NCI-H82 (cell line): Measurements from ENCODE around the gene CNTN4.
"Not testable (repeated sequence)": the region's sequence is repeated elsewhere in the genome, so short reads cannot be mapped to it uniquely, and the experiment has no call there.

Experiments used
- DNase-seq: peaks from one replicate; lab custom pipeline; 2025; lab: John Stamatoyannopoulos, UW

The CNTN4 gene

DNA sequence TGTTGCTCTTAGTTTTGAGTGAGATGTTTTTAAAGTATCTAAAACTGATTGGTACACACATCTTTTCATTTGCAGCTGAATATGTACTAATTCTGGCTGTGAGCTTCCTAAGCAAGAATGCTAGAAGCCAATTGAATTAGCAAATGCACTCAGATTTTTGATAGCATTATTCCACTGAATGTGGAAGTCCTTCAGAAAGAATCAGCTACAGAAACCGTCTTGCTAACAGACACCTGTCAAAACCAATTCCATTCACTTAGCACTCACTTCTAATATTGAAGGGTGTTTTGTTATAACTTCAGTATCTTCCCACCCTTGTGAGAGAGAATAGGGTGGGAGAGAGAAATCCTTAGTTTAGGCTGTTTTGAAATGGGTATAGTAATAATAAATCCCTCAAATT, 693.8 kb downstream of the CNTN4 start:
- no peak for DNase-seq

DNA sequence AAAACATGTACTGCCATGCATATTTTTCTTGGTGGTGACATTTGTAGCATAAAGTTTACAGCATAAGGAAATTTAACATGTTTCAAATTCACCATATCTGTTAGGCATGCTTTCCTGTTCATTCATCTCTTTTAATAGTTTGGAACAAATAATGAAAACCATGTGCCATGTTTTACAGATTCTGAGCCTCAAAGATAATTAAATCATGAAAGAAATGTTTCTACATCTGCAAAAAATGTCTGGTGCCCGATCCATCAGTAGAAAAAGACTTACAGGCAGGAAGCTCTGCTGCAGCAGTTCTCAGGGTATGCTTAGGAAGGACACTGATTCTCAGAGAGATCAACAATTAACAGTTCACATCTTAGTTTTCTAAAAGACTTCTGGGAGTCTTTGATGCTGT, 695.3 kb downstream of the CNTN4 start:
- DNase-seq = no peak

DNA sequence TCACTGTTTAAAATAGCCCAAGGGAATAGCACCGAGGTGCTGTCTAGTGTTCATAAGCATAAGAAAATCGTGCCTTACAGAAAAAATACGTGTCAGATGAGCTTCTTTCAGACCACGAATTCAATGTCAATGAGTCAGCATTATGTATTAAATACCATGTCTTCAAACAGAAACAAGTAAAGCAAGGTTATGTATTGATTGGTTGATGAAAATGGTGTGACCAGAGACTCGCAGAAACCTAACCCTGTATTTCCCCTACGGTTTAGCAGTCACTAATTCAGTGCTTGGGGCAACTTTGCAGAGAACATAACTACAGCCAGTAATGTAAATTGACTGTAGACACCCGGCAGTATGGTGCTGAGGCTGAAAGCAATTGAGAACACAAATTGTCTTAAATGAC, 703.8 kb downstream of the CNTN4 start:
- no peak for DNase-seq

DNA sequence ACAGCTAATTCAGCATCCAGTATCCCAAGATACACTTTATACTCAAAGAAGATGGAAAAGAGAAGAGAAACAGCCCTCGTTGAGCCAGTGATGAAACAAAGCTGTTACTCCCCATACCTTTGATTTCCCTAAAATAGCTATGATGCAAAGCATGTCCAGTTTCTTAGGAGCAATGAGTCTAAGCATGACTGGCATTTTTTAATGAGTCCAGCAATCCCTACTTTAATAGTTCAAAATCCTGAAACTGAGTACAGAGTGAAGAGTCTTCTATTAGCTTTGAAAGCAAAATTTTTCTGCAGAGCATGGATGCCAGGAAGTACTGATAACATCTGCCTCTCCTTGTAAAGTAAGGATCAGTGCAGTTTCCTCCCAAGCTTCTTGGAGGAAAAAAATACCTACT, 708.8 kb downstream of the CNTN4 start:
- DNase-seq = no peak

DNA sequence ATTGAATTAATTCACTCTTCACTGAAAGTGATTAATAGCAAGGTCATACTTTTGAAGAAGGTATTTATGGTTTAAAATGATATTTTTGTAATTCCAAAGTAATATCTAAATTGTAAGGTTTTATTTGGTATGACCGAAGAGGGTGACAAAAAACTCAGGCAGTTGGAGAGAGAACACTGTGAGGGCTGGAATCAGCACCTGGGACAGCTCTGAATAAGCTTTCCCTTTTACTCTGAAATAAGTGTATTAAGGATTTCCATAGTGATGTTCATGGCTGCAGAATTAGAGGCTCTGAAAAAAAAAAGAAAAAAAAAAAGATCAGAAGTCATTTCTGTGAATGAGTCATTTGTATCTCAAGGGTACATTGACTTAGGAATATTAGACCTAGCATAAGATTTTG, 712.1 kb downstream of the CNTN4 start:
- DNase-seq = no peak

DNA sequence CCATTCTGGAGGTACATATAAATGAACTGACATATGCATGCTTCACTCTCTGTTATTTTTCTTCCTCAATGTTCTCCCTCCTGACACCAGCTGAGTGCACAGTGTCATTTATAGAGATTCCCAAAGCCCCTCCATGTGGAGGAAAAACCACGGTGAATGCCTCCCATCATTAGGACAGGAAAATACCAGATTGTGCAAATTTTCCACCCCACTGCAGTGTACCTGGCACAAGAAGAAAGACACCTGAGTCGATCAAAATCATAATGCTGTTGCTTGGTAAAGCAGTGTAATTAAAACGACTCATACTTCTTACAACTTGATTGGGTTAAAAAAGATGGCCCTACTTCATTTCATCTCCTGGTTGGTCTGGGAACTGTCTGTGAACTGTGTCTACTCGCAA, 720.9 kb downstream of the CNTN4 start:
- DNase-seq = no peak

DNA sequence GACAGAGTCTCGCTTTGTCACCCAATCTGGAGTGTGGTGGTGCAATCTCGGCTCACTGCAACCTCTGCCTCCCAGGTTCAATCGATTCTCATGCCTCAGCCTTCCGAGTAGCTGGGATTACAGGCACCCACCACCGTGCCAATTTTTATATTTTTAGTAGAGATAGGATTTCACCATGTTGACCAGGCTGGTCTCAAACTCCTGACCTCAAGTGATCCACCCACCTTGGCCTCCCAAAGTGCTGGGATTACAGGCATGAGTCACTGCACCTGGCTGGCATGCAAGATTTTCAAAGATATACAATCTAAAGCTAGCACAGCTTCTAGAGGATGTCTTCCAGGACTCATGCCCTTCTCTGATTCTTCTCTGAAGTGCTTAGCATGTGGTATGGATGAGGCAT, 722.3 kb downstream of the CNTN4 start:
- DNase-seq = not testable (repeated sequence)

DNA sequence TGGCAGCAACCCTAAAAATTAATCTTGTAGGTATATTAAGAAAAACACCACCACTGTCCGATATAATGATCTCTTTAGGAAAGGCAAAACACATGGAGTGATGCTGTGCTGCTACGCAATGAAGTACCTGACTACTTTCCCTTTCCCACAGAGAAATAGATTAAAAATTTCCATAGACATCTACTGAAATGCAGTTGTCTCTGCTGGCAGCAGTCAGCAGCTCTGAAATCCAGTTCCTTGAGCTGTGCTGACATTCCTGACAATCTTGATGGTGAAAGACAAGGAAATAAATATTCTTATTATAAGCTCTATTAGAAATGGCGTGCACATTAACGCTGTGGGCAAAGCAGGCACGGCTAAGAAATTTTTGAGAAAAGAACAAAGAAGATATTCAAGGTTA, 723.9 kb downstream of the CNTN4 start:
- DNase-seq = no peak

DNA sequence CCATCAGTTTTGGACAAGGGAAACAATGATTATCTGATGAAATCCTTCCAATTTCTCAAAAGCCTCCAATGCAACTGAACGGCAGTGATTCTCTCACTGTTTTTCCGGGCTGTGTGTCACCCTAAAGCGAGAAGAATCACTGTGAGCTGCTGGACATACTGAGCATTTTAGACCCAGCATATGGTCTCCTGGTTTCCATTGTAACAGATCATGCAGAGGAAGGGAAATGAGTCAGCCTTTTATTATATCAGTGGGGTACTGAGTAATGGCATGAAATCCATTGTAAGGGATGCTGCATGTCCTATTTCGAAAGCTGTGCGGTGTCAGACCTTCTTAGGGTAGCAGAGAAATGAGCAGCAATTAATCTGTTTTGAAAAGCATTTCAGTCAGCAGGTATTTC, 724.4 kb downstream of the CNTN4 start:
- DNase-seq = no peak

DNA sequence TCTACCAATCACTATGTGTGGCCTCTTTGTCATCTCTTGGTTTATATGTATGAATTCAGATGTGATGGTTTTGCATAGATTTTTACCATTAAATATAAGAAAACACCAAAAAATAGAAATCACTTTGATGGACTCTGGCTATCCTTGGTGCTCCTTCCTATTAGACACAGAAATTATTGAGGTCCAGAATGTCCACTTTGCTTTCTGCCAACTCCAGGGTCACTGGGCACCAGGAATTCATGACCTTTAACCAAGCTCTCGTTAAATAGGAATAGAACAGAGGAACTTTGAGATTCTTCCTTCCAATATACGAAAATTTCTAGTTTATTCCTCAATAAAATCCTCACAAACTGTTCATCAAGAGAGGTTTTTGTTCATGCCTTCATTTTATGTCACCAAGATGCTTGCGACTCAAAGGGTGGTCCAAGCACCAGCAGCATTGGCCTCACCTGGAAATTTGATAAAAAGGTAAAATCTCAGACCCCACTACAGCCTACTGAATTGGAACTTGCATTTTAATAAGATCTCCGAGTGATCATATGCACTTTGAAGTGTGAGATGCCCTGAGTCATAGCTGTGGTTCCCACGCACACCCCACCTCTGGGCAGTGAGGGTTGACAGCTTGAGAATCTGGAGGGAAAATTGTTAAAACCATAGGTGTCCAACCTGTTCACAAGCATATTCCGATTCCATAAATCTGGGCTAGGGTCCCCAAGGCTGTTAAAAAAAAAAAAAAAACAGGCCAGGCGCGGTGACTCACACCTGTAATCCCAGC, 725.0 kb downstream of the CNTN4 start:
- DNase-seq = no peak

DNA sequence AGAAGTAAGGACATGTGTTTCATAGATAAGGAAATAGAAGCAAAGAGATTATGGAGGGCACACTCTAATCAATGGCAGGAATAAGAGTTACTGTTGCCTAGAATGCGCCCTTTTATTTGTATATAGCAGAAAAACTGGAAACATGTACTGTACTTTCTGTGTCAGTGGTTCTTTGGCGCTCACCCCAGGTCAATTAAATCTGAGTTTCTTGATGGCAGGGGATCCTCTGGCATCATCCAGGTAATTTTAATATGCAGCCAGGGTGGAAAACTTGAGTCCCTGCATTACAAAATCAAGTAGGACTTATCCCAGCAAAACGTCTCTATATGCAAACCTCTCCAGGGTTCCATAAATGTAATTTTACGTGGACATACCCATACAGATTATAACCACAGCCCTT, 727.4 kb downstream of the CNTN4 start:
- no peak for DNase-seq

DNA sequence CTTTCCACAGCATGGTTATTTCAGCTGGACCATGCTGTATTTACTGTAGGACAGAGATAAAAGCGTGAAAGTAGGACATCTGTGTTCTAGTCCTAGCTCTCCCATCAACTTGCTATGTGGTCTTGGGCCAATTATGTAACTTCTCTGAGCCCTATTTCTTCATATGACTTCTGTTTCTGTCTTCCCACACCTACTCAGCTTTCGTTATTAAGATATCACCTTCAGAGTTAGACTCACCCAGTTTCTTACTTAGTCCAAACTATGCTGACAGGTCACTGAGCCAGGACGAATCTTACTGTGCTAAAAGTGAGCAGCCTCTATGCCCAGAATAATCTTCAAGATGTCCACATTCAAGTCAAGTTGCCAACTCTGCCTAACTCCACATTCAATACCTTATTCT, 727.8 kb downstream of the CNTN4 start:
- no peak for DNase-seq

DNA sequence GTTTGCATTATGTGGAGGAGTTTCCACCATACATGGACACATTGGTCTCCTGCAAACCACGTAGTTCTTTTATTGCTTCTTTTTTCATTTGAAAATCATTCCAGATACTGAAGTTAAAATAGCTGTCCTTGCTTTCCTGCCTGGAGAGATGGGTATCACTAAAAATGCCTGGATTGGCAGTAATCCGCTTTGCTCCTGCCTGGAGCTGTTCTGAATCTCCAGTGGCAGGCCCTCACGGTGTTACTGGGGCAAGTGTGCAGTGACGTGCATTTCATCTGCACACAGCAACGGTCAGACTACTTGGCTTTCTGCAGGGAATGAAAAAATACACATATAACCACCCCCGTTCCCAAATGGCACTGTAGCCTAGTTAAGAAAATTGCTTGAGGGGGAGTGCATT, 738.6 kb downstream of the CNTN4 start:
- peak; percentile 33 for DNase-seq

DNA sequence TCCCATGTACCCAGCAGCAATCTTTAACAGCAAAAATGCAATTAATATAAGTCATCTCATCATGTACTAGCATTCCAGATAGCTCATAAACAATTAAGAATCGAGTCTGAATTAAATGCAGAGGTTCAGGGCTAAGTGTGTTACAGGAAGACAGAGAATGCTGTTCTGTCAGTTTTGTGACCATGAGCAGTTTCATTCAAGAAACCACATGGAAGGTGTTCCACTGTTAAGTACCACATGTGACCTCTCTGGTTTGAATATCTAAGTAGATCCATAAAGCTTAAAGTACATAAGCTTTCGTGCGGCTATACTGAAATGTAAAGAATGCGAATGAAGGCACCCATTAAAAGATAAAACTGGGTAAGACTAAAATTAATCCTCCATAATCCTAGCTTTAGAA, 739.2 kb downstream of the CNTN4 start:
- DNase-seq = peak; percentile 66

DNA sequence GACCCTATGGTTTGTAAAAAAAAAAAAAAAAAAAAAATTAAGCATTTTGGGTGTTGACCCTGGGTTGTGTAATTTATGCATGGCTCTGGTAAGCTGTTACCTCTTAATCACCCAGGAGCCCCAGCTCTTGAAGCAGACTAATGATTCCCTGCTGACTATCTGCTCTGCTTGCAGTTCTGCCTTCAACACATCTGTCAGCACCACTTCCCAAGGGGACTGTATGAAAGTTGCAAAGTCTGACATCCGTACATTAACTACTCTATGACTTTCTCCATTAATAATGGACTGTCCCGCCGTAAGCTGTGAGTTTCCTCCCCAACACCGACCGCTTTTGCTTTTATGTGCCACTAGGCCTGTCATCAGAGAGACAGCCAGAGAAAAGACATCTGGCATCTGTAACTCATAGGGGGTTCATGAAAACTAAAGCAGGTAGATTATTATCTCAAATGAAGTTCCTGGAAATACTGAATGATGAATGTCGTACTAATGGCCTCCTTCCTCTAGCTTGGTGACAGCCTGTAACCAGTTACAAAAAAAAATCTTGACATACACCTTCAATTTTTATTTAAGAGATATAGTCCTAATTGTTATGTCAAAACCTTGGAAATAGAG, 740.0 kb downstream of the CNTN4 start:
- DNase-seq = peak; percentile 62

DNA sequence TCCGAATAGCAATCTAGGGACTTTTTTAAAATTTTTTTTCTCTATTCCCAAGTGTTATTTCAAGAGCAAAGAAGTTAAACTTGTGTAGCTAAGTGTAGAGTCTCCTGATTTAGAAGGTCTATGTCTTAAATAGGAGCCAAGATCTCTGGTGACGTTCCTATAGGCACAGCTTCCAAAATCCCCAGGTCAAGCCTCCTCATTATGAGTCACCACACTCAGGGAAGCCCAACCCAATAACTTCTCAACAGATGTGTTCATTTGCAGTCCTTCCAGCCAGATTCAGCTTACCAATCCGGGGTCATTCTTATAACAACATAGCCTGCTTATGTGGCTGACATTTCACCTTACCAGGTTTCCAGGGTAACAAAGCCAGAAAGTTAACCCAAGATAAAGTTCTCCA, 741.2 kb downstream of the CNTN4 start:
- DNase-seq = peak; percentile 4

DNA sequence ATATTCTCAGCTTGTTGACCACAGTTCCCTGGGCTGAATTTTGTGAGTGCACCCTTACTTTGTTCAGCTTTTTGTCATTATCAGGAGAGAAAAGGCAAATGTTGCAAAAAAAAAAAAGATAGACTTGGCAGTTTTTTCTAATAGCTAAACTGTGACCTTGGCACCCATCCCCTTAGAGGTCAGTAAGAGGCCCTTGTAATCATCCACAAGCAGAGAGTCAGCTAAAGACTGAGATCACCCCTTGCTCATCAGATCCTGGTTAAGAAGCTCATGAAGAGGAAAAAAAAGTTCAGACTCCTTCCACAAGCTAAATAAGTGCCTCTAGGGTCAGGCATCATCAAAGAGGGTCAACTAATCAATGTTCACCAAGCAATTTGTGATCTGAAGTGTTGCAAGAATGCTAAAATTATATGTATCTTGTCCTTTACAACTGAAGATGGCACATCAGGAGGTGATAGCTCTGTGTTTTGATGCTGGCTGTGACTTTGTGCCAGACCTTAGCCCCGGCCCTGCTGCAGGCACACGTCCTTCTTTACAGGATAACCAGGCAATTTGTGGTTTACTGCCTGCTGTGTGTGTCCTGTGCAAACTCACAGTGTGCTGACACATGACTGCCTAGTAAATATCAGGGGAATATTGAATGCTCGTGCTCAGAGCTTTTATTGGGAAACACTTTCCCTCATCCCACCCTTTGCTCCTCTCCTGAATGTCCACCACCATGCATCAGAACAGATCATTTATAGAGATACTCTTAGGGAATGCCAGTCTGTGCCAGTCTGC, 748.6 kb downstream of the CNTN4 start:
- DNase-seq = no peak

DNA sequence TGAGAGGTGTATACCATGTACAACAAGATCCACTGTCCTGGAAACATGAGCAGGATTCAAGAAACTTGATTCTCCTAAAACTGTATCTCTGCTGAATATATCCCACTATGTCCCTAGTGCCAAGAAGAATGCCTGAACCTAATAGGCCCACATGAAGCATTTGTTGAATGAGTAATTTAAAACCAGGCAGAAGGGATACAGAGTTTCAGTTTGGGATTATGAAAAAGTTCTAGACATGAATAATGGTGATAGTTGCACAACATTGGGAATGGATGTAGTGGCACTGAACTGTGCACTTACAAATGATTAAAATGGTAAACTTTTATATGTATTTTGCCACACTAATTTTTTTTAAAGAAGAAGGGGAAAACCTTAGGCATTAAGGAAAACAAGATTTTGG, 750.4 kb downstream of the CNTN4 start:
- no peak for DNase-seq

DNA sequence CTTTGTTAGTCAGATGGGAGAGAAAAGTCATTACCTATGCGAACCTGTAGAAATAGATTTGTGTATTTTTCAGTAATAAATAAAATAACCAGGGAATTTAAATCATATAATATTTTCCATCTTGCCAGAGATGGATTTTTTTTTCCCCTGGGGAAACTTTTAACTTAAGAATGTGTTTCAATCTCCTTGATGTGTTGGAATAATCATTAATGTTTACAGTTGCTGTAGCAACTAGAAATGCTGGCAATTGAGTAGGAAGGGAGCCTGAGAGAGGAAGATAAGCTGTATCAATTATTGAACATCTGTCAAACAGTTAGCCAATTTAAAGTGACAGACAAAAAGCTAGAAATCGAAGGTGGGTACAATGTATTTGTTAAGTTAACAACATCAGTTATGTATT, 752.0 kb downstream of the CNTN4 start:
- DNase-seq = peak; percentile 49

DNA sequence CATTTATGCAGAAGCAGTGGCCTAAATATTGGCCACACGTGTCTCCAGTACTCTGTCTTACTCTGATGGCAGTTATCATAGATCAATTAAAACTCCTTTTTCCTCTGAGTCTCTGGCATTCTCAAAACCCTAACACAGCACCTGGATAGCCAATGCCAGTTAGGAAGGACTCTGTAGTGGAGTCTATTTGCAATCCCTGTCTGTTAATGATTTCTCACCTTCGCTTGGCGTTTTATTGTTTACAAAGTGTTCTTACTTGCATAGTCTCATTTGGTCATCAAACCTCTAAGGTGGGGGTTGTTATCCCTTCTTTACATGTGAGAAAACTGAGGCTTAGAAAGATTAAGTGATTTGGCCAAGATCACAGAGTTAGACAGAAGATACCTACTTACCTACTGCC, 752.7 kb downstream of the CNTN4 start:
- DNase-seq = peak; percentile 53

DNA sequence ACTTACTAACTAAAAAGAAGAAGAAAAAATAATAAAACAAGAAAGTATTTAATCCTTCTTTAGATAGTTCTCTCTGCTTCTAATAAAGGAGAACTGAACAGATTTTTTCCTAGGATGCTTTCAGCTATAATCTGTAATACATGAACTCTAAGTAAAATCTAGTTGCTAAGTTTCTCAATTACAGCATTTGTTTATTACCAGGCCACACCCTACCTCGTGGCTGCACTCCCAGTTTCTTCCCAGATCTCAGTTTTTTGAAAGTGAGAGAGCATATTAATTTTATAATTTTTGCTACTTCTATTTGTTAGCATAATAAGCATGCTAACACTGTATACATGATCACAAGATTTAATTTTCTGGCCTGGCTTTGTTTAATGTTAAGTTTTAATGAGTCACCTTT, 753.2 kb downstream of the CNTN4 start:
- DNase-seq = no peak

DNA sequence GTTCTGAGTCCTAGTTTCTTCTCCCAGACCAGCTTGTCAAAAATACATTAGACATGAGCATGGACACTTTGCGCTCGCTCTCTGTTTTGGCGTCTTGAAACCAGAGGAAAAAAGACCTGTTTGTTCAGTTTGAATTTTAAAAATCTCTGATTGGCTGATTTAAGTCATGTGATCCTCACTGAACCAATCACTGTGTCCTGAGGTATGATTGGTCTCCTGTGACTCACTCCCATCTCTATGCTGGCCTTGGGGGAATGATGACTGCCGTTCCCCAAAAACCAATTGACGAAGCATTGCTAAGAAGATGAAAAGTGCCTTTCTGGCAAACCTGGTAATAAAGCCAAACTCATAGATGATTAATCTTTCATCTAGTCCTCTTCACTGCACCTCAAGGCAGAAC, 755.0 kb downstream of the CNTN4 start:
- DNase-seq = no peak
